AG04450 (cell line): ENCODE data around the gene ZAP70. TPM values are rescaled to one million over a fixed set of nuclear protein-coding genes. Genes with fewer than 3 reads are reported as not detected.

Experiments
- CTCF ChIA-PET: fragments of 300-600, 350-600 bp; formaldehyde crosslinking; extraction: SDS; loops from one replicate; lab custom pipeline; 2022; ENCODE audit warnings: antibody characterized with exemption, inconsistent platforms; lab: Charles Lee
- POLR2A ChIA-PET: fragments of 350-600 bp; formaldehyde crosslinking; extraction: SDS; loops from one replicate; lab custom pipeline; 2021; ENCODE audit warnings: antibody characterized with exemption, inconsistent platforms; lab: Yijun Ruan, JAX
- DNase-seq: peaks from one replicate; pipeline ENCODE4 v3.0.0-alpha.2; 2011; ENCODE audit warnings: low read depth, low spot score
- H3K27ac ChIP-seq: one replicate; pipeline ENCODE4 v1.5.1; 2012; ENCODE audit warnings: low read depth, low read length, control low read depth
- H3K27me3 ChIP-seq: one replicate; pipeline ENCODE4 v1.6.0; 2012; ENCODE audit warnings: low read length; ENCODE audit not compliant: control insufficient read depth, insufficient read depth
- H3K4me3 ChIP-seq: 2 replicates; pipeline ENCODE4 v1.5.1; 2011; ENCODE audit warnings: mild to moderate bottlenecking, low read depth, low read length, control low read depth
- H3K9me3 ChIP-seq: 2 replicates; pipeline ENCODE4 v1.5.1; 2012; ENCODE audit warnings: low read length; ENCODE audit not compliant: control insufficient read depth, insufficient read depth
- polyA plus RNA-seq: library from polyadenylated mRNA; depleted of rRNA; stranded (reverse); fragments of >200 nt; gene quantifications from 2 replicates; pipeline ENCODE4 v1.2.3, GENCODE V29; 2011
- TF ChIP-seq, protein P1 (sequence below): IDR thresholded peaks from 2 replicates; pipeline ENCODE4 v1.5.1; 2011; ENCODE audit warnings: low read depth, low read length, control low read depth, inconsistent platforms

ZAP70 gene
- polyA plus RNA-seq, 1 experiment = 0.06 TPM

DNA sequence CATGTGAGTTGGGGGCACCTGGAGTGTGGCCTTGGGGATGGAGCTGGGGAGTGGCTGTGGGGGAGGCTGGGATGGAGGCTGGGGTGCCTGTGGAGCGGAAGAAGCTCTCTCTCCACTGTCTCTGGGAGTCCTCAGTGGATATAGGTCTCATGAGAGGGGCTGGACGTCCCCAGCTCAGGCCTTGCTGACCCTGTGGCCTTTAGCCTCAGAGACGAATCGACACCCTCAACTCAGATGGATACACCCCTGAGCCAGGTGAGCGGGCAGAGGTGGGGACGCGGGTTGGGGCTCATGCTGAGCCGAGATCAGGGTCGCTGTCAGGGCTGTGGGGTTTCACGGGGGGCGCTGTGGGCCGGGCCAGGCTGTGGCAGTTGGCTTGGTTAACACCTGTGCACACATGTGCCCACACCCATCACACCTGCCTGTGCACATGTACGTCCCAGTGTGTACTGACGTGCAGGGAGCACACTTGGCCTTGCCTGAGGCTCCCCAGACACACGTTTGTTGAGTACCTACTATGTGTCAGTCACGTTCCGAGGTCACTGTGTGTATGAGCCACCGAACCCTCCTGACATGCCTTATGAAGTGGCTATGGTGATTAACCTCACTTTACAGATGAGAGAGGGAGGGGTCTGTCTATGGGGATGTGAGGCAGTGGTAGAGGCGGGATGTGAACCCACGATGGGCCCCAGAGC is 20.1 kb downstream of the ZAP70 start:
- Histone ChIP-seq H3K4me3 (no peak overlapping the region), H3K9me3 (peaks cover 39% of the 10 kb centered on the region), H3K27me3 (peaks cover 2% of the 10 kb centered on the region), H3K27ac (no peak overlapping the region)
- DNase-seq = no peak
- ChIA-PET POLR2A (no interaction called here), CTCF (no interaction called here)
- TF ChIP-seq, protein P1, sequence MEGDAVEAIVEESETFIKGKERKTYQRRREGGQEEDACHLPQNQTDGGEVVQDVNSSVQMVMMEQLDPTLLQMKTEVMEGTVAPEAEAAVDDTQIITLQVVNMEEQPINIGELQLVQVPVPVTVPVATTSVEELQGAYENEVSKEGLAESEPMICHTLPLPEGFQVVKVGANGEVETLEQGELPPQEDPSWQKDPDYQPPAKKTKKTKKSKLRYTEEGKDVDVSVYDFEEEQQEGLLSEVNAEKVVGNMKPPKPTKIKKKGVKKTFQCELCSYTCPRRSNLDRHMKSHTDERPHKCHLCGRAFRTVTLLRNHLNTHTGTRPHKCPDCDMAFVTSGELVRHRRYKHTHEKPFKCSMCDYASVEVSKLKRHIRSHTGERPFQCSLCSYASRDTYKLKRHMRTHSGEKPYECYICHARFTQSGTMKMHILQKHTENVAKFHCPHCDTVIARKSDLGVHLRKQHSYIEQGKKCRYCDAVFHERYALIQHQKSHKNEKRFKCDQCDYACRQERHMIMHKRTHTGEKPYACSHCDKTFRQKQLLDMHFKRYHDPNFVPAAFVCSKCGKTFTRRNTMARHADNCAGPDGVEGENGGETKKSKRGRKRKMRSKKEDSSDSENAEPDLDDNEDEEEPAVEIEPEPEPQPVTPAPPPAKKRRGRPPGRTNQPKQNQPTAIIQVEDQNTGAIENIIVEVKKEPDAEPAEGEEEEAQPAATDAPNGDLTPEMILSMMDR = no peak

DNA sequence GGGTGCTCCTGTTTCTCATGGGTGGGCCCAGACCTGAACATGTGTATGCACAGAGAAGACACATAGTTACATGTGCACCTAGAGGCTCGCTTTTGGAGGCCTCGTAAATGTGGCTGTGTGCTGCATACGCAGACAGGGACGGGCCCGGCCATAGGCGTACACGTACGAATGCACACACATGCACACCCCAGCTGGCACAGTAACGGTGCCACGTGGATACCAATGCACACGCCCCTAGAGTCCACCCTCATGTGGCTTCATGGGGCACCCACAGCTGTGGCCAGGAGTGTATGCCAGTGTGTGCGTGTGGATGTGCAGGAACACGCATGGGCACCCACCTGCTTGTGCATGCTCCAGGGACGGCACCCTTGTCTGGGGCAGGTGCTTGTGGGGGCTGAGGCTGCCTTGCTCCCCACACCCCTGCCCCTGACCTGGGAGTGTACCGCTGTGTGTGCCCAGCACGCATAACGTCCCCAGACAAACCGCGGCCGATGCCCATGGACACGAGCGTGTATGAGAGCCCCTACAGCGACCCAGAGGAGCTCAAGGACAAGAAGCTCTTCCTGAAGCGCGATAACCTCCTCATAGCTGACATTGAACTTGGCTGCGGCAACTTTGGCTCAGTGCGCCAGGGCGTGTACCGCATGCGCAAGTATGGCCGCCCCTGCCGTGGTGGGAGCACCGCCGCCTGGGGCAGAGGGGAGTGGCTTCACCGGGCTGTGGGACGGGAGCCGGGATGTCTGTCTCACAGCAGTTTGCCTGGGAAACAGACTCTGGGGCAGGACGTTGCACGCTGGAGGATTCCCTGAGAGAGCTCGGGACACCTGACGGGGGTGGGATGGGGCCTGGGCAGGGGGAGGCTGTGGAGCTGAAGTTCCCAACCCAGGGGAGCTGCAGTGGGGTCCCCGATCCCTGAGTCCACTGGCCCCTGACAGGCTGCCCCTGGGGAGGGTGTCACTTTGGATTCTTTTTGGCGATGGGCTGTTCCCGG is 21.0 kb downstream of the ZAP70 start:
- CTCF ChIA-PET = no interaction called here
- TF ChIP-seq, protein P1 = no peak
- no peak overlapping the region for H3K27ac ChIP-seq
- DNase-seq = no peak
- POLR2A ChIA-PET = no interaction called here
- H3K4me3 ChIP-seq = no peak overlapping the region
- H3K27me3 ChIP-seq = peaks cover 2% of the 10 kb centered on the region
- peaks cover 39% of the 10 kb centered on the region for H3K9me3 ChIP-seq

- H3K27ac ChIP-seq = no peak overlapping the region
- peaks cover 34% of the 10 kb centered on the region for H3K9me3 ChIP-seq
- H3K27me3 ChIP-seq = peaks cover 2% of the 10 kb centered on the region
- CTCF ChIA-PET = no interaction called here
- DNase-seq = no peak
- H3K4me3 ChIP-seq = no peak overlapping the region
- POLR2A ChIA-PET = no interaction called here
- TF ChIP-seq, protein P1 = no peak
These were observed 21.8 kb downstream of the ZAP70 start for GRCh38 chr2:97735161-97735561.

GRCh38 chr2:97736185-97736584 is 22.8 kb downstream of the ZAP70 start:
- TF ChIP-seq, protein P1 = no peak
- Histone ChIP-seq H3K27ac (no peak overlapping the region), H3K9me3 (peaks cover 26% of the 10 kb centered on the region), H3K27me3 (peaks cover 2% of the 10 kb centered on the region), H3K4me3 (no peak overlapping the region)
- ChIA-PET POLR2A (no interaction called here), CTCF (no interaction called here)
- no peak for DNase-seq
